SK-N-SH (cell line): ENCODE data around the gene HOPX. TPM values are rescaled to one million over a fixed set of nuclear protein-coding genes. Genes with fewer than 3 reads are reported as not detected.

Source experiments
- CTCF ChIA-PET: fragments of 300-600, 350-600 bp; formaldehyde crosslinking; extraction: SDS; loops from one replicate; lab custom pipeline; 2021; lab: Yijun Ruan, JAX
- POLR2A ChIA-PET: fragments of 350-600 bp; sonication (Branson Sonifier 250); formaldehyde crosslinking; extraction: SDS; loops from one replicate; lab custom pipeline; 2020; ENCODE audit warnings: antibody characterized with exemption, inconsistent platforms; lab: Yijun Ruan, JAX
- DNase-seq: peaks from one replicate; pipeline ENCODE4 v3.0.0; 2012
- H2AFZ ChIP-seq: fragments of 200-600 bp; sonication (generic); 2 replicates; pipeline ENCODE4 v1.8.1; 2016; ENCODE audit warnings: antibody characterized with exemption, mild to moderate bottlenecking, low read depth
- H3F3A ChIP-seq: fragments of 200-600 bp; sonication (generic); replicated peaks from 2 replicates; pipeline ENCODE3; 2016; ENCODE audit warnings: antibody characterized with exemption, mild to moderate bottlenecking; ENCODE audit not compliant: insufficient read depth
- H3K27ac ChIP-seq, 2 experiments: fragments of 200-500 bp in 1 of 2; fragments of 200-600 bp in 1 of 2; sonication (Bioruptor generic) in 1 of 2; sonication (generic), shearing (Covaris generic) in 1 of 2; 2 replicates each; pipeline versions ENCODE4 v1.5.1 to v1.6.1; 2014 to 2016; ENCODE audit warnings: low read depth in 2 of 2, inconsistent platforms in 1 of 2, low read length in 1 of 2, mild to moderate bottlenecking in 1 of 2, mixed read lengths in 1 of 2
- H3K27me3 ChIP-seq: fragments of 200-600 bp; sonication (generic), shearing (Covaris generic); 2 replicates; pipeline ENCODE4 v1.6.1; 2016; ENCODE audit warnings: mixed run types; ENCODE audit not compliant: insufficient read depth
- H3K36me3 ChIP-seq, 2 experiments: fragments of 200-500 bp in 1 of 2; fragments of 200-600 bp in 1 of 2; sonication (Bioruptor generic) in 1 of 2; sonication (generic) in 1 of 2; replicated peaks in 1 of 2; 2 replicates each; pipeline versions ENCODE3 to v1.5.1; 2014 to 2016; ENCODE audit warnings: low read length in 1 of 2, mild to moderate bottlenecking in 1 of 2; ENCODE audit not compliant: insufficient read depth in 2 of 2, control insufficient read depth in 1 of 2
- H3K4me1 ChIP-seq, 2 experiments: fragments of 200-500 bp in 1 of 2; fragments of 200-600 bp in 1 of 2; sonication (Bioruptor generic) in 1 of 2; sonication (generic), shearing (Covaris generic) in 1 of 2; 2 replicates each; pipeline versions ENCODE4 v1.5.1 to v1.6.1; 2014 to 2016; ENCODE audit warnings: low read depth in 1 of 2, low read length in 1 of 2, mixed run types in 1 of 2; ENCODE audit not compliant: insufficient read depth in 2 of 2, control insufficient read depth in 1 of 2
- H3K4me2 ChIP-seq: fragments of 200-600 bp; sonication (generic), shearing (Covaris generic); 2 replicates; pipeline ENCODE4 v1.6.1; 2017; ENCODE audit warnings: mixed run types
- H3K4me3 ChIP-seq, 2 experiments: fragments of 200-500 bp in 1 of 2; fragments of 200-600 bp in 1 of 2; sonication (Bioruptor generic) in 1 of 2; sonication (generic), shearing (Covaris generic) in 1 of 2; 2 replicates each; pipeline versions ENCODE4 v1.5.1 to v1.8.1; 2014 to 2016; ENCODE audit warnings: low read depth in 2 of 2, inconsistent platforms in 1 of 2, low read length in 1 of 2, mild to moderate bottlenecking in 1 of 2, mixed read lengths in 1 of 2, moderate library complexity in 1 of 2
- H3K79me2 ChIP-seq: fragments of 200-600 bp; sonication (generic); 2 replicates; pipeline ENCODE4 v1.8.1; 2017; ENCODE audit warnings: mild to moderate bottlenecking; ENCODE audit not compliant: insufficient read depth
- H3K9ac ChIP-seq: fragments of 200-600 bp; sonication (generic); 2 replicates; pipeline ENCODE4 v1.6.1; 2017; ENCODE audit warnings: mixed run types
- H3K9me2 ChIP-seq: fragments of 200-600 bp; sonication (generic); 2 replicates; pipeline ENCODE4 v1.6.1; 2017; ENCODE audit warnings: mixed run types
- H3K9me3 ChIP-seq: fragments of 200-600 bp; sonication (generic); 2 replicates; pipeline ENCODE4 v1.6.1; 2017; ENCODE audit warnings: mixed run types, mild to moderate bottlenecking, moderate library complexity
- H4K20me1 ChIP-seq: fragments of 200-600 bp; sonication (generic); 2 replicates; pipeline ENCODE4 v1.6.1; 2017; ENCODE audit warnings: mild to moderate bottlenecking, mixed run types; ENCODE audit not compliant: insufficient read depth
- CHD2 ChIP-seq: fragments of 150-350 bp; IDR thresholded peaks from 2 replicates; pipeline ENCODE4 v1.6.1; 2018; ENCODE audit warnings: low read length; ENCODE audit not compliant: partially characterized antibody
- EZH2phosphoT487 ChIP-seq: fragments of 200-600 bp; sonication (generic); IDR thresholded peaks from 2 replicates; pipeline ENCODE4 v1.6.1; 2017; ENCODE audit warnings: low read depth, mixed run types, mild to moderate bottlenecking, antibody characterized with exemption, moderate library complexity, borderline replicate concordance
- FOSL2 ChIP-seq: IDR thresholded peaks from 2 replicates; pipeline ENCODE4 v1.4.0; 2012; ENCODE audit warnings: low read depth, mild to moderate bottlenecking, moderate library complexity, borderline replicate concordance
- FOXM1 ChIP-seq: IDR thresholded peaks from 2 replicates; pipeline ENCODE4 v1.4.0; 2012; ENCODE audit warnings: low read depth, mild to moderate bottlenecking
- USF1 ChIP-seq: IDR thresholded peaks from 2 replicates; pipeline ENCODE4 v1.4.0; 2012; ENCODE audit warnings: low read depth, borderline replicate concordance
- YY1 ChIP-seq: IDR thresholded peaks from 2 replicates; pipeline ENCODE4 v1.4.0; 2012; ENCODE audit warnings: low read depth, mild to moderate bottlenecking
- ZBTB33 ChIP-seq: IDR thresholded peaks from 2 replicates; pipeline ENCODE4 v1.4.0; 2012; ENCODE audit warnings: low read depth, borderline replicate concordance
- WGBS: methylation state at CpG from one replicate; pipeline ENCODE4 v1.1.6; 2017; ENCODE audit warnings: low lambda C conversion rate; 5-methylcytosine and 5-hydroxymethylcytosine counted together
- polyA plus RNA-seq, 3 experiments: library from polyadenylated mRNA; depleted of rRNA; stranded (reverse); fragments of >200 nt; gene quantifications; 2 replicates each; pipeline ENCODE4 v1.2.3, GENCODE V29; 2012

Gene HOPX
- polyA plus RNA-seq, 1 of the 3 experiments (the other 2 are of a cell fraction) = 0.05 TPM

GRCh38 chr4:56648824-56649151, 32.3 kb downstream of the HOPX start:
- TF ChIP-seq ZBTB33 (no peak), FOXM1 (no peak), USF1 (no peak), EZH2phosphoT487 (no peak)
- TF ChIP-seq, all 33 proteins: peak for 0
- ChIA-PET POLR2A (no interaction called here), CTCF (interaction anchor here (2.5 kb wide), 1 partner anchor 10 kb away, joined by 8 read pairs; no protein-coding TSS in a partner anchor)
- peaks cover 3% of the 10 kb centered on the region for H3F3A ChIP-seq
- H3K9me3 ChIP-seq = no peaks in the 10 kb centered on the region
- no peak overlapping the region for H3K9ac ChIP-seq
- H2AFZ ChIP-seq = no peak overlapping the region
- no peaks in the 10 kb centered on the region for H4K20me1 ChIP-seq
- H3K4me3 ChIP-seq = no peak overlapping the region
- H3K79me2 ChIP-seq = no peaks in the 10 kb centered on the region
- peaks cover 4% of the 10 kb centered on the region; the same call in 1 of the 2 replicates for H3K27me3 ChIP-seq
- no peaks in the 10 kb centered on the region for H3K9me2 ChIP-seq
- DNase-seq = no peak
- H3K27ac ChIP-seq = no peak overlapping the region
- no peaks in the 10 kb centered on the region for H3K36me3 ChIP-seq
- H3K4me1 ChIP-seq = no peaks in the 10 kb centered on the region
- no peak overlapping the region for H3K4me2 ChIP-seq

GRCh38 chr4:56648021-56648823, 32.9 kb downstream of the HOPX start:
- H3K9ac ChIP-seq = no peak overlapping the region
- no peak overlapping the region for H3K4me3 ChIP-seq
- no peaks in the 10 kb centered on the region for H3K9me3 ChIP-seq
- no peak overlapping the region for H2AFZ ChIP-seq
- H3K4me2 ChIP-seq = no peak overlapping the region
- TF ChIP-seq CHD2 (no peak), EZH2phosphoT487 (no peak), FOSL2 (no peak), YY1 (no peak)
- H3K9me2 ChIP-seq = no peaks in the 10 kb centered on the region
- ChIA-PET POLR2A (no interaction called here), CTCF (interaction anchor here (1.4 to 2.5 kb wide), 2 partner anchors 10 to 16 kb away, joined by 3 to 8 read pairs; no protein-coding TSS in a partner anchor)
- H3K27ac ChIP-seq = no peak overlapping the region
- no peaks in the 10 kb centered on the region for H3K36me3 ChIP-seq
- no peaks in the 10 kb centered on the region for H4K20me1 ChIP-seq
- H3K79me2 ChIP-seq = no peaks in the 10 kb centered on the region
- peaks cover 3% of the 10 kb centered on the region for H3F3A ChIP-seq
- H3K4me1 ChIP-seq = no peaks in the 10 kb centered on the region
- H3K27me3 ChIP-seq = no peaks in the 10 kb centered on the region
- no peak for DNase-seq
- 73% methylated on average over 5 of the region's 5 CpGs for WGBS
